Left hindlimb (tissue), 1 donor: ENCODE data around the gene VWA3B.
A peak's percentile ranks its signal among the peaks of the same experiment; 100 is the strongest.
"Not testable (repeated sequence)": the region's sequence is repeated elsewhere in the genome, so short reads cannot be mapped to it uniquely, and the experiment has no call there.

Source experiments
- DNase-seq: peaks from one replicate; pipeline ENCODE4 v3.0.0-alpha.2; 2018

Gene VWA3B

DNA sequence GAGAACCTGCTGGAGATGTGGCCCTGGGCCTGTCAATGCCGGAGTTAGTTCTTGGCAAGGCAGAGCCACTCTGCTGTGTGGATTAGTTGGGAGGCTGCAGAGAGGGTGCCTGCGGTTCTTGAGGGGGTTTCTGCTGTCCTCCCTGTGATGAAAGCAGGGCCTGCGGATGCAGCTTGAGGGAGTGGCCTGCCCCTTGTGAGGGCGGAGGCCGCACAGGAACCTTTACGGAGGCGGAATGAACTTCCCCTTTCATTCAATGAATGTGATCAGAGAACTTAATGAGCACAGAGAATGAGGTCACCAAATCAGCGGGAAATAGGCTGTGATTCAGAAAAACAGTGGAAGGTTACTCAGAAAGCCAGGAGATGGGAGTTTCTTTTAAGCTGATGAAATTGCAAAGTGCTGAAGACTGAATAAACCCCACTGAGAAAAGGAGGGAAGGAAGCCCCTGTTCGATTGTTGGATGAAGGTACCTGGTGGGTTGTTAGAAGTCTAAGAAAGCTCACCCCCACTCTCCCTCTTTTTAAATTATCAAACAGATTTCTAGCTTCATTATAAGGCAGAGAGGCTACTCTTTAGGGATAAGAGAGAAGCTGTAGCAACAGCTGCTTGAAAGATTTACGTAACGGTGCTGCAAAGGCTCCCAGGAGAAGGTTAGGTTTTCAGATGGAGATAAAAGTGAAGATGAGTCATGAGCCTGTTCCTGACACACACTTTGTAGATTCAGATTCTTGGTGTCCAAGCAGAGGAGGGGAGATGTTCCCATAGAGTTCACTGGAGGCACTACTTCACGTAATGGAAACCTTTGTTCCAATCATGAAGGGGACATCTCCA is 47.4 kb downstream of the VWA3B start:
- DNase-seq: no peak

DNA sequence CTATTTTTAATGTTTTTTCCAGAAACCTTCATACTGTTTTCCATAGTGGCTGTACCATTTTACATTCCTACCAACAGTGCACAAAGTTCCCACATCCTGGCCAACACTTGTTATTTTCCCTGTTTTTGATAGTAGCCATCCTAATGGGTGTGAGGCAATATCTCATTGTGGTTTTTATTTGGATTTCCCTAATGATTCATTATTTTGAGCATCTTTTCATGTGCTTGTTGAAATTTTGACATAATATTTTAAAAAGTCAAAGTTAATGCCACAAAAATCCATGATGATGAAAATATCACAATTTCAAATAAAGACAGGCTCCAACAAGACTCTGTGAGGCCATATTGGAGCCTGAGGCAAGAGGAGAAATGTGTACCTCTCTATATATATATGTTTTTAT is 50.2 kb downstream of the VWA3B start:
- DNase-seq: no peak

DNA sequence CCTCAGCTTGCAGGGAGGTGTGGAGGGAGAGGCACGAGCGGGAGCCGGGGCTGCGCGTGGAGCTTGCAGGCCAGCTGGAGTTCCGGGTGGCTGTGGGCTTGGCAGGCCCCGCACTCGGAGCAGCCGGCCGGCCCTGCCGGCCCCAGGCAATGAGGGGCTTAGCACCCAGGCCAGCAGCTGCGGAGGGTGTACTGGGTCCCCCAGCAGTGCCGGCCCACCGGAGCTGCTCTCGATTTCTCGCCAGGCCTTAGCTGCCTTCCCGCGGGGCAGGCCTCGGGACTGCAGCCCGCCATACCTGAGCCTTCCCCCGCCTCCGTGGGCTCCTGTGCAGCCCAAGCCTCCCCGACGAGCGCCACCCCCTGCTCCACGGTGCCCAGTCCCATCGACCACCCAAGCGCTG is 52.0 kb downstream of the VWA3B start:
- not testable (repeated sequence) for DNase-seq

DNA sequence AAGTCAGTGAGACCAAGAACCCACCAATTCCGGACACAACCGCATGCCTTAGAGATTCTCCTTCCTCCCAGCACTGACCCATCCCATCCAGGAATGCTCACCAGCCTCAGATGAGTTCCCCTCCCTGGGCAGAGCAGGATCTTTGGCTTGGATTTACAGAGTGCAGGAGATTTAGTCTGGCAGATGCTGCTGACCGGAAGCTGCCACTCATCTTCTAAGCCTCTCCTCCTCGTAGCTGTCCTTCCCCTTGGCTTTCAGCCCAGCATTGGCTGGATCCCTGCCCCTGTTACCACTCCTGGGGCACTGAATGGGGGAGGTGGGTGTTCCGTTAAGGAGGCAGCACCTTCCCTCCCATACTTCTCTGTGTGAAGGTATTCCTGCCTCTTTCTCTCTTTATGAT is 53.2 kb downstream of the VWA3B start:
- DNase-seq: peak; percentile 51

DNA sequence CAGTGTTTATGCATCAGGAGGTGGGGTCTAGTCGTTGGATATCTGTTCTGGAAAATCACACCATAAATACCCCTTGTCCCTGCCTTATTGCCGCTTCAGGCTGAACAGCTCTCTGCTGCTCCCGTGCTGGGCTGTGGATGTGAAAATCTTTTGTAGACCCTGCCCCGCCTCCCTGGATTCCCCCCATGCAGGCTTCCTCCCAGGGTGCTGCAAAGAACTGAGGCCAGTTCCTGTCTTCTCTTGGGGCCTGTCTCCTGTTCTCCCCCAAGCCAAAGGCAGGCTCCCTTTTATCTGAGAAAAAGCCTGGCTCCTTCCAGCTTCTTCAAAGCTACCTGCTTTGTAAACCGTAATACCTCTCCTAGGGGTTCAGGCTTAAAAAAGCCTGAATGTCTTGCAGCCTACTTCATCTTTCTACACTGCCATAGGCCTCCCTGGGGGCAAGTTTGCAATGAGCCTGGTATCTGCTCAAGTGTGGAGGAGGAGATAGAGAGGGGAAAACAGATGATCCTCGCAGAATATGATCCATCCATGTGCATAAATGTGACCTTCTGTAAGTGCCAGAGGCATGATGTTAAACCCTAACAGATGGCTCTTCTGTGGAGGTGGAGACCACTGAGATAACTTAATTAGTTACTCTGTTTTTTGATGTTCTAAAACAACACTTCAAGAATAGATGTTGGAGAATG is 55.3 kb downstream of the VWA3B start:
- DNase-seq: no peak

DNA sequence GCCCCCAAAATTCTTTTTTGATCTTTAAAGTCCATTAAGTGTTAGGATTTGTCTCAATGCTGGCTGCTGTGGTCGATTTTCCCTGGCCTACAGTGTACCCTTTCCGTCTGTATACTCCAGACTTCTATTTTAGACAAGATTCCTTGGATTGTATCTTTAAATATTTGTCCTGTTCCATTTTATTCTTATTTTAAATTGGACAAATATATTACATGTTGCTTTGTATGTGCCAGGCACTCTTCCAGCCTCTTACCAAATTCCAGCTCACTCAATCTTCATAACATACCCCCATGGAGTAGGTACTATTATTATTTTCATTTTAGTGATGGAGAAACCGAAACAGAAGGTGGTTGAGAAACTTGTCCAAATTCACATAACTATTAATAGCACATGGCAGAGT is 58.1 kb downstream of the VWA3B start:
- DNase-seq: no peak

DNA sequence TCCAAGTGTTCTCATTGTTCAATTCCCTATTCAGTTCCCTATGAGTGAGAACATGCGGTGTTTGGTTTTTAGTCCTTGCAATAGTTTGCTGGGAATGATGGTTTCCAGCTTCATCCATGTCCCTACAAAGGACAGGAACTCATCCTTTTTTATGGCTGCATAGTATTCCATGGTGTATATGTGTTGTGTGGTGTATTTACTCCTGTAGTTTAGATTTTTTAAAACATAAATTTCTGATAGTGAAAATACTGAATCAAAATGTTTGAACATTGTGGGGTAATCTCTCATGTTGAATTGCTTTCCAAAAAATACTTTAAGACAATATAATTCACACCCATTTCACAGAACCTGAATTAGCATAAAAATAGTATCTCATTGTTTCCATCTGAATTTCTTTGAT is 60.9 kb downstream of the VWA3B start:
- not testable (repeated sequence) for DNase-seq

DNA sequence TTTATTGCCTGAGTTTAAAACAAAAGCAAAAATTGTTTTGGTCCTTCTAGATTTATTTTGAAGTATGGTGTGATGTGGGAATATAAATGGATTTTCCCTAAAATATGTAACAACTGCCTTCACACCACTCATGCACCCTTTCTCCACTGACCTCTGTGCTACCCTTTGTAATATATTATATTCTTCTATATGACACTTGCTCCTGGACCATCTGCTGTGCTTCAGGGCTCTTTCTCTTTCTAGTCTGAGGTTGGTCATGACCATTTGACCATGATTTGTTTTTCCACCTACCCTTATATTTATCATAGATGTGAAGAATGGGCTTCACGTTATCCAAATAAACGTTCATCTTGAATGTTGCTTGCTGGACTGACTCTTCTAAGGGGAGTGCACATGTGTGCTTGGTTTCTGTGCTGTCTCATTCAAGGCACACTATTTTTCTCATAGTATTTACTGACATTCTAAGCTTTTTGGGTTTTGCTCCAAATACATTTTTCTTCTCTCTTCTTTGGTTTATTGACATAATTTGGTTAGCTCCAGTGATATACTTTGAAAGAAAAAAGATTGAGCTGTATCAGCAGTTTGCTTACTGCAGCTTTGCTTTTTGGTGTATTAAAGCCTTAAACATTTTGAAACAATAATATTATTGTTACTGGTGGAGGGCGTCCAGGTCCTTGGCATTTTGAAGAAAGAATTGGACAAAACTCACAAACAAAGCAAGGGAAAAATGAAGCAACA is 61.8 kb downstream of the VWA3B start:
- DNase-seq: no peak

DNA sequence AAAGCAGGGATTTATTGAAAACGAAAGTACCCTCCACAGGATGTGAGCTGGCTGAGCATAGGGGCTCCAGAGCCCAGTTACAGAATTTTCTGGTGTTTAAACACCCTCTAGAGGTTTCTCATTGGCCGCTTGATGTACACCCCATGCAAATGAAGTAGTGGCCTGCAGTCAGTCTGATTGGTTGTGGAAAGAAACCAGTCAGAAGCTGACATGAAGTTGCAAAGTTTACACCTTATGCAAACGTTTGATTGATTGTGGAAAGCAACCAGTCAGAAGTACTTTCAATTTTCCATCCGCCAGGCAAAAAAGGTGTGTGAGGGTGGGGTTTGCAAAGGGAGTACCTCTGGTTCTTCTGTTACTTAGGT is 62.3 kb downstream of the VWA3B start:
- no peak for DNase-seq

DNA sequence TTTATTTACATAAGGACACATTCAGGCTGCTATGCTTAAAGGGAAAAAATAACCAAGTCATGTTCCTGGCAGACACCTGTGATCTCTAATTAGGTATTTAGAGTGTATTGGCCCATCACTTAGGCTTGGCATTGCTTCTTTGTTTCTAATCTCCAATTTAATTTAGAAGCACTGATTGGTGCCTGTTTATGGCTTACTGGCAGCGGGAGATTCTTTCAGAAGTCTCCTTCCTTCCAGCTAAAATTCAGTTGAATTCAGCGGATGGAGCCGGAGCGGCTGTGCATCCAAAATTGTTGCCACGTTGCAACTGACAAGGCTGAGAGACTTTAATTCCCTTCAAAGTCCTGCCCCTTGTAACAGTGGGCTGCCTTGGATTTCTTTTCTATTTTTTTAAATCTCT is 66.5 kb downstream of the VWA3B start:
- no peak for DNase-seq

DNA sequence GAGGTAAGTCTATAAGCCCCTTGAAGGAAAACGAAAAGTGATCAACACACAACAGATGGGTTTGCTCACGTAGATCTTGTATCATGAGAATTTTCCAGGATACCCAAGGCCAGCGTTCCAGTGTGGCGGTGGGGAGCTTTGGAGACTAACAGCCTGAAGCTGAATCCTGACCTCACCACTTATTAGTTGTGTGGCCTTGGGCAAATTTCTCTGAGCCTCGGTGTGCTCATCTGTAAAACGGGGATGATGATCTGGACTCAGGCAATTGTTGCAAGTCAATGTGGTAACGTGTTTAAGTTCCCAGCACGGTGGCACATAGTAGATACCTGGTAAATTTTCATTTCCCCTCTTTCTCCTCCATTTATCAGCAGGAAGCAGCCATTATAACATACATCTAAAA is 68.3 kb downstream of the VWA3B start:
- no peak for DNase-seq

DNA sequence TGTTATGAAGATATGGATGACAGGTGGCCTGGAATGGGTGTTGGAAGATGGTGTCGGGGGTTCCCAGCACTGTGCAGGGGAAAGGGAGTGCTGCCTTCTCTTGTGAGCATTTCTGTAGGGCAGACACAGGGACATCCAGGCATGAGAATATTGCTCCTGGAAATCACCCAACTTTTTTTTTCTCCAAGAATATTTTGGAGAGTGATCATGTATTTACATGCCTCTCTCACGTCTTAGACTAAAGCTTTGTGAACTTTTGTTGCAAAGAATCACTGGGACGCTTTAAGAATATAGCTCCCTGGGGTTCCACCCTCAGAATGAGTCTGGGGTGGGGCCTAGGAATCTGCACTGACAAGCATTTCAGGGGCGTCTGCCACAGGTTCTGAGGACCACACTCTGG is 68.7 kb downstream of the VWA3B start:
- no peak for DNase-seq

DNA sequence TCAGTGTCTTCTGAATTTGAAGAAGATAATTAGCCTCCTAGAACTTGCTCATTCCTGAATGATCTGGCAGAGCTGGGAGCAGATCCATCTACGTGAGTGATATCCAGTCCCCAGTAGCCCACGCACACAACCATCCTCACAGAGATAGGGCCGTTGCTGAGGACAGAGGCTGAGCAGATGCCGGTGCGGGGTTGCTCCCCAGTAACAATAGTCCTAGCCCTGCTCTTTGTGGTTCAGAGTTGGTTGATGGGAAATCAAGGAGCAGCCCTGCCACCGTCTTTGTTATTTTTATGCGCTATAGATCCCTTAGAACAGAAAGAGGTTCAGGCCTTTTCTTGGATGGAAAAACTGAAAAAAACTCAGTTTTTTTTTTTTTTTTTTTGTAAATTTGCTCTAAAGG is 69.3 kb downstream of the VWA3B start:
- no peak for DNase-seq

DNA sequence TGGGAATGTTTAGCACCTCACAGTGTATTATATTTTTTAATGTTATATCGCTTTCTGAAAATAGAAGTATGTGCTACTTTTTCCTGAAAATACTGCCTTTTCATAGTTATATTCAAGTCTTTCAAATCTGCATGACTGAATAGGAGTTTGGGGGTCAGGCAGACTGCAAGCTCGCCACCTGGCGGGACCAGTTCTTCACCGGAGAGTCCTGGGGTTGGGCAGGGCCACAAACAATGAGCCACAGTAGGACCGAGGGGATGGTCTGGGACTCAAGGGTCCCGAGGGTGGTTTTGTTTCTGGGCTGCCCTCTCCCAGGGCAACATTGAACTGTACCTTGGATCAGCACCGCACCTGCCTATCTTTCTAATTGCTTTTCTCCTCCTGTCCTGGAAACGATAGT is 70.6 kb downstream of the VWA3B start:
- no peak for DNase-seq

DNA sequence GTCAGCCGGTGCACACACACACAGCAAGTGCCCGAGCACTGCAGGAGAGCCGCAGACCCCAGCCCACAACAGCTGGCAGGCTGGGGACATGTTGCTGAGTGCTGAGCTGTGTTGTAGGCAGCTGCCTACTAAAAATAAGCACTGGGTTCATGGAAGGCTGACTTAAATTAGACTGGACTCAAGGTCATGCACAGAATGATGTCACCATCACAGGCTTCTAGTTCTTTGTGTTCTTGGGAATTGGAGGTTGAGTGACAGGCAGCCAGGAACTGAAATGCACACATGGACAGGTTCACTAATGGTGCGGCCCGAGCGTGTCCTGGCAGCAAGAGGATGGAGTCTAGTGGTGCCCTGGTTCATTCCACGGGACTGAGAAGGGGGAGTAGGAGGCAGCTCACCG is 71.3 kb downstream of the VWA3B start:
- DNase-seq: no peak

DNA sequence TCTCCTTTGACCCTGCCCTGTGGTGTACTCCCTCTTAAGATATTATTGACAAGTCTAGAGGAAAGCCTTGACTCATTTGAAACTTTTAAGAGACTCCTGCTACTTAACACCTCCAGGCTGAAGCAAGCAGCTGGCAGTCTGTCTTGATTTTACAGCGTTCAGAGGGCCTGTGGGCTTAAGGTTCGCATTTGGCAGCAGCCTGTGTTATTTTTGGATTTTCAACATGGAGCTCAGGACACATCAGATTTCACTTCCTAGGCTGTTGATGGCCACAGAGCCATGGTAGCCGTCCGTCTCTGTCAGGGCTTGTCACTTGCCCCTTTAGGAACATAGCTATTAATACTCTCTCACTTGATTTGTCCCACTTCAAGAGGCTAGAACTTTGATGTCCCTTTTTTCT is 73.6 kb downstream of the VWA3B start:
- peak; percentile 60 for DNase-seq

DNA sequence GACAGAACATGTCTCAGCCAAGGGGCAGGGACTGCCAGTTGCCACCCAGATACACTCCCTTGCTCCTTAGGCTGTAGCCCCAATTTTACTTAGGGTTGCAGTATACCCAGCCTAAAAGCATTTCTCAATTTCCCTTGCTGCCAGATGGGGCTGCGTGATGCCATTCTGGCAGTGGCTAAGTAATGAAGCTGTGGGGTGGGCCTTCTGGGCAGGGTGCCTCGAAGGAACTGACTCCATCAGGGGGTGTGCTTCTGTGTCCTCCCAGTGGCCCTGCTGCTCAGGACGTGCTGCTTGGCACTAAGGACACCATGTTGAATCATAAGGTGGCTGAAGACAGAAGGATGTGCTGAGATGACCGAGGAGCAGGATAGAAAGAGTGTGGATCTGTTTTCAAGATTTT is 74.2 kb downstream of the VWA3B start:
- no peak for DNase-seq

DNA sequence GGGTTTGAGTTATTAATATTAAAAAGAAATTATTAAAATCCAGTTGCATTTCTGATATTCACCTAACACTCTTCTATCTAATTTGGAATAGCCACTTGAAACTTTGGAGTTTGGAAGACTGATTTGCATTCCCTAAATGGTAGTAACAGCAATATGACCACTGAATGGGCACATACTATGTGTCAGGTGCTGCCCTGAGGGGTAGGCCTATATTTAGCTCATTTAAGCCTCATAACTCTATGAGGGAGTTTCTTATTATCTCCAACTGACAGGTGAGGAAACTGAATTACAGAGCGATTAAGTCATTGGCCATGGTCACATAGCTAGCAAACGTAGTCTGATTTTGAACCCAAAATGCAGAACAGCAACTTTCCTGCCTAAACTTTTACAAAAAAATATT is 77.3 kb downstream of the VWA3B start:
- DNase-seq: no peak

DNA sequence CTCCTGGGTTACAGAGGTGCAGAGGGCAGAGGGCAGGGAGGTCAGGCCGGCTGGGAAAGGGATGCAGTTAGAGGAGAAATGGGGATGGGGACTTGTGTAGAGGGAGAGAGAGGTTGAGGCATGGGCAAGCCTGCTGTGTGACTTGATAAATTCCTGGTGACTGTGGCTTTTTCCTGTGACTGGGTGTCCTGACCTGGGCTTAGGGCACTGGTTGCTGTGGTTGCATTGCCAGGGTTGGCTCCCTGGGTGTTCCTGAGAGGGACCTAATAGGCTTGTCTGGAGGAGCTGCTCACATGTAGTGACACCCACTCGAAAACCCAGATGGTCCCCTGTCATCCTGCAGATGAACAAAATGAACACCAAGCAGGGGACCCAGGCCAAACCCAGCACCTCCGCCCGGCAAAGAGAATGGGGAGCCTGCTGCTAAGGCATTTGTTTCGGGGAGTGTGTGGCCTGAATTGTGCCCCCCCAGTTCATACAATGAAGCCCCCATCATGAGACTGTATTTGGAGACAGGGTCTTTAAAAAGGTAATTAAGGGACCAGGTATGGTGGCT is 78.6 kb downstream of the VWA3B start:
- DNase-seq: no peak

DNA sequence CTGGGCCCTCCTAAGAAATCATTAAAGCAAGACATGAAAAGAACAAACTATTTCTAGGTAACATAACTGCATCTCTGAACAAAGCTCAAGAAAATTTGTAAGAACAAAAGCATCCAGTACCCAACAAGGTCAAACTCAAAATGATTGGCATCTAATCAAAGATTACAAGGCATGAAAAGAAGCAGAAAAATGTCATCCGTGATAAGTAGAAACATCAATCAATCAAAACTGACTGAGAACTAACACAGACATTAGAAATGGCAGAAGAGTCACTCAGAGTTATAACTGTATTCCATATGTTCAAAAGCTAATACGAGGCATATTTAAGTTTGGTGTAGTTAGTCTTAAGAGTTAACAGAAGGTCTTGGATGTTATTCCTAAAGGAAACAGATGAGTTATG is 80.9 kb downstream of the VWA3B start:
- DNase-seq: no peak

DNA sequence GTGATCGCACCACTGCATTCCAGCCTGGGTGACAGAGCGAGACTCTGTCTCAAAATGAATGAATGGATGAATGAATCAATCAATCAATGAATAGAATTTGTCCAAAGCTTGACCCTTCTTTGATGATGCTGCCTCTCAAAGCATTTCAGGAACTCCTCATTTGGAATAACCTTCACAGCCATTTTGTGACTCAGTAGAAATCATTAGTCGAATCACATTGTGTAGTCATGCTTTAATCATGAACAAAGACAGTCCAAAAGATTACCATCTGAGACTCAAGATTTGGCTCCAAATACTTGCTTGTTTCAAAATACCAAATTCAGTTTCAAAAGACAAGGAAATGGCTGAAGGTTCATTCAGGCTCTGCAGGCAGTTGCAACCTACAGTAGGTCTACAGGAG is 83.1 kb downstream of the VWA3B start:
- DNase-seq: no peak

DNA sequence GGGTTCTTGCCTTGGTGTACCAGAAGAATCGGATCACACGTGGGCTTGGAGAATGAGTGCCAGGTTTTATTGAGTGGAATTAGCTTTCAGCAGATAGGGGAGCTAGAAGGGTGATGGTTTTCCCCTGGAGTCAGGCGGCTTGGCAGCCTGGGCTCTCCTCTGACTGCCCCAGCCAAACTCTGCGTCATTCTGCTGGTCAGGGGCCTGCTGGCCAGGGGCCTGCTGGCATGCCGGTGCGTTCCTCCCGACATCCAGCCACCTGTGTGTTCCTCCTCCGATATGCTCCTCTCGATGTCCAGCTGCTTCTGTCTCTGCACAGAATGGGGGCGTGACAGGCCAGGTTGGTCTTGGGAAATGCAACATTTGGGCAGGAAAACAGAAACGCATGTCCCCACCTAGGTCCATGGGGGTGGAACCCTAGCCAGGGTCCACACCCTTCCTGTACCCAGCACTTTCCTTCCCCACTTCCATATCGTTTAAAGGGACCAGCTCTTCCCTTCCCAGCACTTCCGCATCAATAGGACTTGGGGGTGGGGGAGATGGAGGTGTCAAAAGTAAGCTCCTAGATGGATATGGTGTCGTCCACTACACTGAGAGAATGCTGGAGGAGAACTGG is 85.3 kb downstream of the VWA3B start:
- no peak for DNase-seq

DNA sequence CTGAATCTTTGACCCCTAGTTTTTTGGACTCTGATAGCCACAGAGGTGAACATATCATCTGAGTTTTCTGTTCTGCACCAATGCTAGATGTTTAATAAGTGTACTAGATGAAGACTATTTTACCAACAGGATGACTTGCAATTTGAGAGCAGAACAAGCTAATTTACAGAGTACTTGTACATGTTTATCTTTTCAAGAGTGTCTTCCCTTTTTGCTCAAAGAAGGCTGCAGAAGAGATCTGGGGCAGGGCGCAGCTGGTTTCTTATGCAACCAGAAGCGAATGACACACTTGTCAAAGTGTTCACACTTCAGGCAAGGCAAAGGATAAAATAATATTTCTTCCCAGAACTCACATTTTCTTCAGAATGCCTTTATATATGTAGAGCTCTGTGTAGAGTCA is 86.0 kb downstream of the VWA3B start:
- no peak for DNase-seq
